ENCODE results near the gene SLC23A1.
"Not testable (repeated sequence)": the region's sequence is repeated elsewhere in the genome, so short reads cannot be mapped to it uniquely, and the experiment has no call there.

Gene SLC23A1

DNA sequence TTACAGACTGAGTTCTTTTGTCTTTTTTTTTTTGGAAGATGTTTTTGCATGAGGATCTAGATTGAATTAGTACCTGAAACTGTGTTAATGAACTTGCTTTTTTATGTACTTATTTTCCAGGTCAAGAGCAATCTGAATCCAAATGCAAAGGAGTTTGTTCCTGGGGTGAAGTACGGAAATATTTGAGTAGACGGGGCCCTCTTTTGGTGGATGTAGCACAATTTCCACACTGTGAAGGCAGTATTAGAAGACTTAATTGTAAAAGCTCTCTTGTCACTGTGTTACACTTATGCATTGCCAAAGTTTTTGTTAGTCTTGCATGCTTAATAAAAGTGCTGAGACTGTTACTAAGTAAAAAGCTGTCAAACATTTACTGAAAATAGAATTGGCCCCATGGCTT lies 14.5 kb downstream of the SLC23A1 start:
- TF ChIP-seq, protein P1, sequence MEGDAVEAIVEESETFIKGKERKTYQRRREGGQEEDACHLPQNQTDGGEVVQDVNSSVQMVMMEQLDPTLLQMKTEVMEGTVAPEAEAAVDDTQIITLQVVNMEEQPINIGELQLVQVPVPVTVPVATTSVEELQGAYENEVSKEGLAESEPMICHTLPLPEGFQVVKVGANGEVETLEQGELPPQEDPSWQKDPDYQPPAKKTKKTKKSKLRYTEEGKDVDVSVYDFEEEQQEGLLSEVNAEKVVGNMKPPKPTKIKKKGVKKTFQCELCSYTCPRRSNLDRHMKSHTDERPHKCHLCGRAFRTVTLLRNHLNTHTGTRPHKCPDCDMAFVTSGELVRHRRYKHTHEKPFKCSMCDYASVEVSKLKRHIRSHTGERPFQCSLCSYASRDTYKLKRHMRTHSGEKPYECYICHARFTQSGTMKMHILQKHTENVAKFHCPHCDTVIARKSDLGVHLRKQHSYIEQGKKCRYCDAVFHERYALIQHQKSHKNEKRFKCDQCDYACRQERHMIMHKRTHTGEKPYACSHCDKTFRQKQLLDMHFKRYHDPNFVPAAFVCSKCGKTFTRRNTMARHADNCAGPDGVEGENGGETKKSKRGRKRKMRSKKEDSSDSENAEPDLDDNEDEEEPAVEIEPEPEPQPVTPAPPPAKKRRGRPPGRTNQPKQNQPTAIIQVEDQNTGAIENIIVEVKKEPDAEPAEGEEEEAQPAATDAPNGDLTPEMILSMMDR (IDR thresholded peaks at IDR 0.05; ENCODE audit: low read length, missing control alignments), result no peak
- DNase-seq (ENCODE audit: low read depth), result no peak
- H3K4me3 ChIP-seq (replicated peaks; ENCODE audit: low read depth, low read length), result no peak overlapping the region

DNA sequence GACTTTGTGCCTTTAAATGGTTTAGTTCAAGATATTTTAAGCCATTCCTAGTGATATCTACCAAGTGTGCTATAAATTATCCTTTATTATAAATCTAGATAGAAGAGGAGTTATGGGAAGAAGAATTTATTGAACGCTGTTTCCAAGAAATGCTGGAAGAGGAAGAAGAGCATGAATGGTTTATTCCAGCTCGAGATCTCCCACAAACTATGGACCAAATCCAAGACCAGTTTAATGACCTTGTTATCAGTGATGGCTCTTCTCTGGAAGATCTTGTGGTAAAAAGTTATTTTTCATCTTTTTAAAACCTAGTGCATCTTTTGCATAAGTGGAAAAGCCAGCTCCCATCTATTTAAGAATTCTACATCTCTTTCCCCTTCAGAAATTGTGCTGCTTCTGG lies 18.6 kb downstream of the SLC23A1 start:
- H3K4me3 ChIP-seq (replicated peaks; ENCODE audit: low read depth, low read length), result no peak overlapping the region
- DNase-seq (ENCODE audit: low read depth), result no peak
- TF ChIP-seq, protein P1 (IDR thresholded peaks at IDR 0.05; ENCODE audit: low read length, missing control alignments), result no peak

DNA sequence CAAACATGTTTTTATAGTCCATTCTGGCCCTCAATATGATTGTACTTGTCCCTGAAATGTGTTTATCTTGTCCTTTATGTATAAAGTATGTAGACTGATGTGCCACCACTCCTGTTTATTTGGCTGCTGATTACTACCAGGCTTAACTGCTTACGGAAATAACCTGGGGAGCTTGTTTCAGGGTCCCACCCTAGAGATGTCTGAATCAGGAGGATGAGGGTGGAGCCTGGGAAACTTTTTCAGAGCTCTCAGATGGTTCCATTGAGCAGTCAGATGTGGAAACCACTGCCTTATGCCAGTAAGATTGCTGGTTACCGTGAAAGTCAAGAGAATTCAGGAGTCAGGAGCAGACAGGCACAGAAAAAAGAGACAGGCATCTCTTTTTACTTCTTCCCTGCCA lies 19.2 kb downstream of the SLC23A1 start:
- no peak for DNase-seq (ENCODE audit: low read depth)
- H3K4me3 ChIP-seq (replicated peaks; ENCODE audit: low read depth, low read length), result no peak overlapping the region
- TF ChIP-seq, protein P1 (IDR thresholded peaks at IDR 0.05; ENCODE audit: low read length, missing control alignments), result no peak

DNA sequence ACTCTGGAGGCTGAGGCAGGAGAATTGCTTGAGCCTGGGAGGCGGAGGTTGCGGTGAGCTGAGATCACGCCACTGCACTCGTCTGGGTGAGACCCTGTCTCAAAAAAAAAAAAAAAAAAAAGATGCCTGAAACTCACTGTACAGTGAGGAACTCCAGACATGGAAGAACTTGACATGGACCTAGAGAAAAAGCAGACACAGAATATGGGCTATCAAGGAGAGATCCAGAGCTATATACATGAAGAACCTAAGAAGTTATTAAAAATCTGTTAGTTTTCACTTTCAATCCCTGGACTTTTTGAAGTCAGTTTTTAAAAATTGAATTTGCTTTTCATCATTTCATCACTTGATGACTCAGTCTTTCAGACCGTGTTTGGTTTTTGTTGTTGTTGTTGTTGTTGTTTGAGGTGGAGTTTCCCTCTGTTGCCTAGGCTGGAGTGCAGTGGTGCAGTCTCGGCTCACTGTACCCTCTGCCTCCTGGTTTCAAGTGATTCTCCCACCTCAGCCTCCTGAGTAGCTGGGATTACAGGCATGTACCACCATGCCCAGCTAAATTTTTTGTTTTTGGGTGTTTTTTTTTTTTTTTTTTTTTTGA lies 21.2 kb downstream of the SLC23A1 start:
- DNase-seq (ENCODE audit: low read depth), result no peak
- no peak overlapping the region for H3K4me3 ChIP-seq (replicated peaks; ENCODE audit: low read depth, low read length)
- TF ChIP-seq, protein P1 (IDR thresholded peaks at IDR 0.05; ENCODE audit: low read length, missing control alignments), result no peak

DNA sequence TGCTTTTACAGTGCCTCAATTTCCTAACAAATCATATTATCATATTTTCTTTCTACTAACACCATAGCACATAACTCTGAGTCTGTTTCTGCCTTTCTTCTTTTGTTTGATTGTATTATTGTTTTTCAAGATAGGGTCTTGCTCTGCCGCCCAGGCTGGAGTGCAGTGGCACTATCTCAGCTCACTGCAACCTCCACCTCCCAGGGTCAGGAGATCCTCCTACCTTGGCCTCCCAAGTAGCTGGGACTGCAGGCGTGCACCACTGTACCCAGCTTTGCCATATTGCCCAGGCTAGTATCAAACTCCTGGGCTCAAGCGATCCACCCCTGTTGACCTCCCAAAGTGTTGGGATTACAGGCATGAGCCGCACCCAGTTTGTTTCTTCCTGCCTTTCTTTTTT lies 22.7 kb downstream of the SLC23A1 start:
- no peak overlapping the region for H3K4me3 ChIP-seq (replicated peaks; ENCODE audit: low read depth, low read length)
- no peak for DNase-seq (ENCODE audit: low read depth)
- TF ChIP-seq, protein P1 (IDR thresholded peaks at IDR 0.05; ENCODE audit: low read length, missing control alignments), result no peak

DNA sequence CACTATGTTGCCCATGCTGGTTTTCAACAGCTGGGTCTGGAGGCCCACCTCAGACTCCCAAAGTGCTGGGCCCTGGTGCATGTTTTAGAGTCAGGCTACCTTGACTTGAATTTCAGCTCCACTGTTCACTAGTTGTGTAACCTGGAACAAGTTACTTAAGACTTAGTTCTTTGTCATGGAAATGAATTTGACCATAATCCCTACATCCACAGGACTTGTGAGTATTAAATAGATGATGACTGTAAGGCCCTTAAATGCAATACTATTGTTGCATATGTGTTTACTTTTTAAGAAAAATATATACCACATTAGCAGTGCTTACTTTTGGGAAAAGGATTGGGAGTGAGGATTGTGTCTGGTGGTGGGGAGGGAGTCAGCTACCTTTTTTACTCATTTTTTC lies 25.0 kb downstream of the SLC23A1 start:
- DNase-seq (ENCODE audit: low read depth), result no peak
- TF ChIP-seq, protein P1 (IDR thresholded peaks at IDR 0.05; ENCODE audit: low read length, missing control alignments), result no peak
- H3K4me3 ChIP-seq (replicated peaks; ENCODE audit: low read depth, low read length), result no peak overlapping the region

DNA sequence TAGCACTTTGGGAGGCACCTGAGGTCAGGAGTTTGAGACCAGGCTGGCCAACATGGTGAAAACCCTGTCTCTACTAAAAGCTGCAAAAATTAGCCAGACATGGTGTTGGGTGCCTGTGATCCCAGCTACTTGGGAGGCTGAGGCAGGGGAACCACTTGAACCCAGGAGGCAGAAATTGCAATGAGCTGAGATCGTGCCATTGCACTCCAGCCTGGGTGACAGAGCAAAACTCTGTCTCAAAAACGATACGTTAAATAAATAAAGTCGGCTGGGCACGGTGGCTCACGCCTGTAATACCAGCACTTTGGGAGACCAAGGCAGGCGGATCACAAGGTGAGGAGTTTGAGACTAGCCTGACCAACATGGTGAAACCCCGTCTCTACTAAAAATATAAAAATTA lies 27.2 kb downstream of the SLC23A1 start:
- not testable (repeated sequence) for DNase-seq (ENCODE audit: low read depth); H3K4me3 ChIP-seq (replicated peaks; ENCODE audit: low read depth, low read length)
